HepG2 (cell line): Measurements from ENCODE around the gene MEI1. TPM values are rescaled to one million over a fixed set of nuclear protein-coding genes. Genes with fewer than 3 reads are reported as not detected.

Source experiments
- ARHGAP35 ChIP-seq: sonication (generic); formaldehyde crosslinking; IDR thresholded peaks from 2 replicates; pipeline ENCODE4 v1.9.0; 2022; ENCODE audit warnings: mild to moderate bottlenecking, inconsistent platforms, moderate library complexity, missing genetic modification reagents, borderline replicate concordance
- BCL6 ChIP-seq: IDR thresholded peaks from 2 replicates; pipeline ENCODE4 v1.6.1; 2016; ENCODE audit warnings: missing genetic modification reagents, missing compliant biosample characterization
- CEBPG ChIP-seq: IDR thresholded peaks from 2 replicates; pipeline ENCODE4 v1.6.1; 2016
- ETV6 ChIP-seq: sonication (generic); formaldehyde crosslinking; conservative IDR thresholded peaks from 2 replicates; pipeline ENCODE4 v1.4.0; 2020; ENCODE audit warnings: missing genetic modification reagents
- FOXK2 ChIP-seq: fragments of 450-650 bp; IDR thresholded peaks from 2 replicates; pipeline ENCODE4 v1.6.1; 2016
- HMGA1 ChIP-seq: sonication (generic); formaldehyde crosslinking; conservative IDR thresholded peaks from 2 replicates; pipeline ENCODE4 v1.4.0; 2020; ENCODE audit warnings: missing genetic modification reagents
- KDM1A ChIP-seq: IDR thresholded peaks from 2 replicates; pipeline ENCODE4 v1.6.1; 2016; ENCODE audit warnings: missing compliant biosample characterization
- KLF6 ChIP-seq: IDR thresholded peaks from 2 replicates; pipeline ENCODE4 v1.8.0; 2016; ENCODE audit warnings: missing biosample characterization, missing genetic modification reagents
- MTF1 ChIP-seq: sonication (generic); formaldehyde crosslinking; IDR thresholded peaks from 2 replicates; pipeline ENCODE4 v1.5.0; 2020; ENCODE audit warnings: missing genetic modification reagents
- PRPF4 ChIP-seq: fragments of 200-400 bp; formaldehyde crosslinking; IDR thresholded peaks from 2 replicates; pipeline ENCODE4 v1.6.1; 2016; ENCODE audit warnings: low read length, low read depth; ENCODE audit not compliant: poor library complexity, severe bottlenecking
- RARG ChIP-seq: sonication (generic); formaldehyde crosslinking; IDR thresholded peaks from 2 replicates; pipeline ENCODE4 v1.4.0; 2020; ENCODE audit warnings: low read depth, mild to moderate bottlenecking, missing genetic modification reagents
- RFX1 ChIP-seq: fragments of 450-650 bp; IDR thresholded peaks from 2 replicates; pipeline ENCODE4 v1.6.1; 2017
- SCMH1 ChIP-seq: sonication (generic); formaldehyde crosslinking; IDR thresholded peaks from 2 replicates; pipeline ENCODE4 v1.9.0; 2021; ENCODE audit warnings: missing genetic modification reagents, mild to moderate bottlenecking, borderline replicate concordance
- SOX6 ChIP-seq, 2 experiments: fragments of 450-650 bp in 1 of 2; sonication (generic) in 1 of 2; formaldehyde crosslinking in 1 of 2; IDR thresholded peaks; 2 replicates each; pipeline versions ENCODE4 v1.4.0 to v1.6.1; 2017 to 2020; ENCODE audit warnings: antibody characterized with exemption in 1 of 2, mild to moderate bottlenecking in 1 of 2, missing genetic modification reagents in 1 of 2
- TBP ChIP-seq: sonication (generic); formaldehyde crosslinking; IDR thresholded peaks from 2 replicates; pipeline ENCODE4 v1.5.0; 2020; ENCODE audit warnings: missing genetic modification reagents
- TEAD2 ChIP-seq: sonication (generic); formaldehyde crosslinking; IDR thresholded peaks from 2 replicates; pipeline ENCODE4 v1.9.0; 2021; ENCODE audit warnings: missing genetic modification reagents
- ZBTB21 ChIP-seq: sonication (generic); formaldehyde crosslinking; IDR thresholded peaks from 2 replicates; pipeline ENCODE4 v1.4.0; 2020; ENCODE audit warnings: missing genetic modification reagents
- ZKSCAN5 ChIP-seq: sonication (generic); formaldehyde crosslinking; IDR thresholded peaks from 2 replicates; pipeline ENCODE4 v1.5.1; 2020; ENCODE audit warnings: mild to moderate bottlenecking, missing genetic modification reagents
- ZNF446 ChIP-seq: sonication (generic); formaldehyde crosslinking; IDR thresholded peaks from 2 replicates; pipeline ENCODE4 v1.5.0; 2020; ENCODE audit warnings: mild to moderate bottlenecking, missing genetic modification reagents
- ZNF776 ChIP-seq: sonication (generic); formaldehyde crosslinking; IDR thresholded peaks from 2 replicates; pipeline ENCODE4 v1.4.0; 2020; ENCODE audit warnings: mild to moderate bottlenecking, missing genetic modification reagents
- polyA plus RNA-seq, 8 experiments: library from polyadenylated mRNA; depleted of rRNA in 3 of 8; stranded (reverse) in 7 of 8; unstranded in 1 of 8; fragments of >200 nt; fragmentation: Illumina TruSeq in 4 of 8; extraction: Trizol in 4 of 8; gene quantifications; 2 replicates each; pipeline versions ENCODE4 v1.2.1 to v1.2.3, GENCODE V29; 2011 to 2016; ENCODE audit warnings: low read depth in 4 of 8, missing spikeins in 1 of 8, mixed read lengths in 1 of 8; ENCODE audit not compliant: insufficient read depth in 1 of 8
- total RNA-seq, 5 experiments: library from RNA; depleted of rRNA; stranded (reverse); fragments of >200 nt; fragmentation: Illumina TruSeq; extraction: Trizol; gene quantifications; 2 replicates each; pipeline ENCODE4 v1.2.3, GENCODE V29; 2016; ENCODE audit warnings: low read depth in 1 of 5
- TF ChIP-seq, protein P1 (sequence below): sonication (generic); formaldehyde crosslinking; IDR thresholded peaks from 2 replicates; pipeline ENCODE4 v1.8.1; 2023; ENCODE audit warnings: missing genetic modification reagents, inconsistent platforms, borderline replicate concordance
- TF ChIP-seq, protein P2 (sequence below): sonication (generic); formaldehyde crosslinking; IDR thresholded peaks from 2 replicates; pipeline ENCODE4 v1.5.0; 2020; ENCODE audit warnings: missing genetic modification reagents
- TF ChIP-seq, protein P3 (sequence below): sonication (generic); formaldehyde crosslinking; IDR thresholded peaks from 2 replicates; pipeline ENCODE4 v1.9.0; 2021; ENCODE audit warnings: missing genetic modification reagents, borderline replicate concordance
- TF ChIP-seq, protein P4 (sequence below): sonication (generic); formaldehyde crosslinking; IDR thresholded peaks from 2 replicates; pipeline ENCODE4 v1.8.0; 2022; ENCODE audit warnings: mild to moderate bottlenecking, missing genetic modification reagents, moderate library complexity

Gene MEI1
- total and polyA plus RNA-seq, 2 of the 13 experiments (the other 11 are each of a cell fraction or from before 2014, with no cell fraction given): 0.75 to 1.9 TPM

DNA sequence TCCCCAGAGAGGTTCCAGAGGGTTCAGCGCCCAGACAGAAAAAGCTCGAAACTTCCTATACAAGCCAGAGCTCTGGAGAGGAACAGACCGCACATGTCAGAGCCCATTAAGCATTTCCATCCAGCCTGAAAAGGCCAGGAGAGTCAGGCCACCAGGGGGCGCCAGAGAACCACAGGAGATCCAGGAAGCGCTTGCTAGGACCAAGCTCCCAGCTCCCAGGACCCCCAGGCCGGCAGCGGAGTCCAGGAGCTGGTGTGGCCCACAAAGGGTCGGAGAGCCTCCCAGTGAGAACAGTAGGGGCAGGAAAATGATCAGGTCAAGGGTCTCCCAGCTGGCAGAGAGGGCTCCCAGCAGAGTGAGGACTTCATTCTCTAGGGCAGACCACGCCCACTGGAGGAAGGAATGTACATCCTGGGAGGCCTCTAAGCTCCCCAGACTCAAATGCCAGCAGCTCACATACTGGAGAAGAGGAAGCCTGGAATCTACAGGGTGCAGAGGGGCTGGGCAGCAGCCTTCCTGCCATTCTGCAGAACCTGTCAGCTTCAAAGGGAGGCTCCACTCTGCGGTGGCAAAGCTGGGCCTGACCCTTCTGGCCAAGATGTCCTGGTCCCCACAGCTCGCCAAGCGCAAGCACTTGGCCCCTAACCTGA lies 2.1 kb upstream of the MEI1 start (continued):
- TF ChIP-seq, protein P1, sequence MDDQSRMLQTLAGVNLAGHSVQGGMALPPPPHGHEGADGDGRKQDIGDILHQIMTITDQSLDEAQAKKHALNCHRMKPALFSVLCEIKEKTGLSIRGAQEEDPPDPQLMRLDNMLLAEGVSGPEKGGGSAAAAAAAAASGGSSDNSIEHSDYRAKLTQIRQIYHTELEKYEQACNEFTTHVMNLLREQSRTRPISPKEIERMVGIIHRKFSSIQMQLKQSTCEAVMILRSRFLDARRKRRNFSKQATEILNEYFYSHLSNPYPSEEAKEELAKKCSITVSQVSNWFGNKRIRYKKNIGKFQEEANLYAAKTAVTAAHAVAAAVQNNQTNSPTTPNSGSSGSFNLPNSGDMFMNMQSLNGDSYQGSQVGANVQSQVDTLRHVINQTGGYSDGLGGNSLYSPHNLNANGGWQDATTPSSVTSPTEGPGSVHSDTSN (CRISPR knock-in tag): no peak
- TF ChIP-seq RFX1 (no peak), MTF1 (CRISPR knock-in tag) (no peak), ZNF446 (no peak), SOX6 (IDR thresholded peaks at IDR 0.05) (no peak), SOX6 (CRISPR knock-in tag; IDR thresholded peaks at IDR 0.05) (peak; percentile 27; the same call in 1 of the 2 replicates), CEBPG (CRISPR knock-in tag) (0 out of 2 replicates have a peak, but pooled peaks have one; percentile 8), RARG (CRISPR knock-in tag) (no peak), TBP (CRISPR knock-in tag) (no peak), KDM1A (CRISPR knock-in tag) (no peak), ZNF776 (no peak), ZBTB21 (no peak), TEAD2 (no peak), ETV6 (CRISPR knock-in tag) (no peak), HMGA1 (CRISPR knock-in tag) (no peak), ZKSCAN5 (CRISPR knock-in tag) (no peak), KLF6 (CRISPR knock-in tag) (no peak), SCMH1 (CRISPR knock-in tag) (no peak), ARHGAP35 (CRISPR knock-in tag) (no peak), FOXK2 (no peak), BCL6 (CRISPR knock-in tag) (0 out of 2 replicates have a peak, but pooled peaks have one; percentile 24), PRPF4 (no peak)
- TF ChIP-seq, protein P2, sequence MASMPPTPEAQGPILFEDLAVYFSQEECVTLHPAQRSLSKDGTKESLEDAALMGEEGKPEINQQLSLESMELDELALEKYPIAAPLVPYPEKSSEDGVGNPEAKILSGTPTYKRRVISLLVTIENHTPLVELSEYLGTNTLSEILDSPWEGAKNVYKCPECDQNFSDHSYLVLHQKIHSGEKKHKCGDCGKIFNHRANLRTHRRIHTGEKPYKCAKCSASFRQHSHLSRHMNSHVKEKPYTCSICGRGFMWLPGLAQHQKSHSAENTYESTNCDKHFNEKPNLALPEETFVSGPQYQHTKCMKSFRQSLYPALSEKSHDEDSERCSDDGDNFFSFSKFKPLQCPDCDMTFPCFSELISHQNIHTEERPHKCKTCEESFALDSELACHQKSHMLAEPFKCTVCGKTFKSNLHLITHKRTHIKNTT: no peak
- TF ChIP-seq, protein P3, sequence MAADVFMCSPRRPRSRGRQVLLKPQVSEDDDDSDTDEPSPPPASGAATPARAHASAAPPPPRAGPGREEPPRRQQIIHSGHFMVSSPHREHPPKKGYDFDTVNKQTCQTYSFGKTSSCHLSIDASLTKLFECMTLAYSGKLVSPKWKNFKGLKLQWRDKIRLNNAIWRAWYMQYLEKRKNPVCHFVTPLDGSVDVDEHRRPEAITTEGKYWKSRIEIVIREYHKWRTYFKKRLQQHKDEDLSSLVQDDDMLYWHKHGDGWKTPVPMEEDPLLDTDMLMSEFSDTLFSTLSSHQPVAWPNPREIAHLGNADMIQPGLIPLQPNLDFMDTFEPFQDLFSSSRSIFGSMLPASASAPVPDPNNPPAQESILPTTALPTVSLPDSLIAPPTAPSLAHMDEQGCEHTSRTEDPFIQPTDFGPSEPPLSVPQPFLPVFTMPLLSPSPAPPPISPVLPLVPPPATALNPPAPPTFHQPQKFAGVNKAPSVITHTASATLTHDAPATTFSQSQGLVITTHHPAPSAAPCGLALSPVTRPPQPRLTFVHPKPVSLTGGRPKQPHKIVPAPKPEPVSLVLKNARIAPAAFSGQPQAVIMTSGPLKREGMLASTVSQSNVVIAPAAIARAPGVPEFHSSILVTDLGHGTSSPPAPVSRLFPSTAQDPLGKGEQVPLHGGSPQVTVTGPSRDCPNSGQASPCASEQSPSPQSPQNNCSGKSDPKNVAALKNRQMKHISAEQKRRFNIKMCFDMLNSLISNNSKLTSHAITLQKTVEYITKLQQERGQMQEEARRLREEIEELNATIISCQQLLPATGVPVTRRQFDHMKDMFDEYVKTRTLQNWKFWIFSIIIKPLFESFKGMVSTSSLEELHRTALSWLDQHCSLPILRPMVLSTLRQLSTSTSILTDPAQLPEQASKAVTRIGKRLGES: no peak
- TF ChIP-seq, protein P4, sequence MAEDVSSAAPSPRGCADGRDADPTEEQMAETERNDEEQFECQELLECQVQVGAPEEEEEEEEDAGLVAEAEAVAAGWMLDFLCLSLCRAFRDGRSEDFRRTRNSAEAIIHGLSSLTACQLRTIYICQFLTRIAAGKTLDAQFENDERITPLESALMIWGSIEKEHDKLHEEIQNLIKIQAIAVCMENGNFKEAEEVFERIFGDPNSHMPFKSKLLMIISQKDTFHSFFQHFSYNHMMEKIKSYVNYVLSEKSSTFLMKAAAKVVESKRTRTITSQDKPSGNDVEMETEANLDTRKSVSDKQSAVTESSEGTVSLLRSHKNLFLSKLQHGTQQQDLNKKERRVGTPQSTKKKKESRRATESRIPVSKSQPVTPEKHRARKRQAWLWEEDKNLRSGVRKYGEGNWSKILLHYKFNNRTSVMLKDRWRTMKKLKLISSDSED (CRISPR knock-in tag): no peak
